OCI-LY7 (cell line): ENCODE measurements around the gene TMEM19.

ENCODE experiments used
- EZH2phosphoT487 ChIP-seq: fragments of 200-600 bp; sonication (generic); IDR thresholded peaks from 2 replicates; pipeline ENCODE4 v1.6.1; 2018; ENCODE audit warnings: low read depth, borderline replicate concordance, mild to moderate bottlenecking, mixed run types, antibody characterized with exemption, low read length, moderate library complexity, mixed read lengths
- TF ChIP-seq, protein P1 (sequence below): fragments of 200-600 bp; sonication (generic); conservative IDR thresholded peaks from 2 replicates; pipeline ENCODE4 v1.5.1; 2014; ENCODE audit warnings: mild to moderate bottlenecking, antibody characterized with exemption, low read length, moderate library complexity, mixed read lengths

DNA sequence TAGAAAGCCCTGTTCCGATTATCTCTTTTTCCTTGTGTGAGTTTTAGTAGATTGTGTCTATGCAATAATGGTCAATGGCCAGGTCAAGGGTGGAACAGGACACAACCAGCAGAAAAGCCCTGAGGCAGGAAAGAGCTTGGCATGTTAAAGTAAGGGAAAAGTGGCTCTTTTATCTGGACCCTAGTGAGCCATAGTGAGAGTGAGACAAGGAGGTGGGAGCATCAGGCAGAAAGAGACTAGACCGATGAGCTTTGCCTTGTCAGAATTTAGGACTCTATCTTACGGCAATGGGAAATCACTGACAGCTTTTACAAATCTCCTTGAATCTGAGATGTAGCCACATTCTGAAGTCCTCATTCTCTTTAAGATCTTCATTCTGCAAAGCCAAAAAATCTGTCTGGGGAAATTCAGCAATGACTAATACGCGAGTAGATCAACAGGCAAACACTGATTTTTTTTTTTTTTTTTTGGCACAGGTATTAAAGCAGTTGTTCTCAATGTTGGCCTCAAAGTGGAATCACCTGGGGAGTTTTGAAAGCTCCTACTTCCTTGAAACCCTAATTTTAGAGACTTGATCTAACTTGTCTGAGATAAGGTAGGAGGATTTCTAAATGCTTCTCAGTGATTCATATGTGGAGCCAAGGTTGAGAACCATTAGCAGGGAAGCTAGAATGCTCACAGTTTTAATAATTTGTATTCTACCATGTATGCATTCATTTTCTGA, 33.9 kb downstream of the TMEM19 start:
- TF ChIP-seq, protein P1, sequence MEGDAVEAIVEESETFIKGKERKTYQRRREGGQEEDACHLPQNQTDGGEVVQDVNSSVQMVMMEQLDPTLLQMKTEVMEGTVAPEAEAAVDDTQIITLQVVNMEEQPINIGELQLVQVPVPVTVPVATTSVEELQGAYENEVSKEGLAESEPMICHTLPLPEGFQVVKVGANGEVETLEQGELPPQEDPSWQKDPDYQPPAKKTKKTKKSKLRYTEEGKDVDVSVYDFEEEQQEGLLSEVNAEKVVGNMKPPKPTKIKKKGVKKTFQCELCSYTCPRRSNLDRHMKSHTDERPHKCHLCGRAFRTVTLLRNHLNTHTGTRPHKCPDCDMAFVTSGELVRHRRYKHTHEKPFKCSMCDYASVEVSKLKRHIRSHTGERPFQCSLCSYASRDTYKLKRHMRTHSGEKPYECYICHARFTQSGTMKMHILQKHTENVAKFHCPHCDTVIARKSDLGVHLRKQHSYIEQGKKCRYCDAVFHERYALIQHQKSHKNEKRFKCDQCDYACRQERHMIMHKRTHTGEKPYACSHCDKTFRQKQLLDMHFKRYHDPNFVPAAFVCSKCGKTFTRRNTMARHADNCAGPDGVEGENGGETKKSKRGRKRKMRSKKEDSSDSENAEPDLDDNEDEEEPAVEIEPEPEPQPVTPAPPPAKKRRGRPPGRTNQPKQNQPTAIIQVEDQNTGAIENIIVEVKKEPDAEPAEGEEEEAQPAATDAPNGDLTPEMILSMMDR: no peak
- TF ChIP-seq EZH2phosphoT487: no peak
